Mucosa of descending colon (tissue), 3 donors: Measurements from ENCODE around the gene OR14I1. TPM values are rescaled to one million over a fixed set of nuclear protein-coding genes. Genes with fewer than 3 reads are reported as not detected.
A peak's percentile ranks its signal among the peaks of the same experiment; 100 is the strongest.

Source experiments
- ATAC-seq: fragments of 200-7000 bp; cut with Tn5 transposase; one replicate; pipeline ENCODE4 v1.9.1; 2020; ENCODE audit warnings: mild to moderate bottlenecking, moderate library complexity
- DNase-seq, 3 donors: peaks; one replicate each; pipeline ENCODE4 v3.0.0-alpha.2; 2020
- H3K36me3 ChIP-seq: fragments of 200-600 bp; one replicate; pipeline ENCODE4 v1.8.0; 2021; ENCODE audit warnings: low read depth, mild to moderate bottlenecking
- H3K4me1 ChIP-seq: fragments of 200-600 bp; one replicate; pipeline ENCODE4 v1.8.0; 2021; ENCODE audit warnings: low read depth, mild to moderate bottlenecking
- H3K4me3 ChIP-seq: fragments of 200-600 bp; one replicate; pipeline ENCODE4 v1.8.0; 2021; ENCODE audit warnings: mild to moderate bottlenecking
- H3K9me3 ChIP-seq: fragments of 200-600 bp; one replicate; pipeline ENCODE4 v1.8.0; 2021; ENCODE audit warnings: mild to moderate bottlenecking
- intact Hi-C, 2 donors: fragments of 100-400 bp; cut with DNase I in 1 of 2; cut with micrococcal nuclease in 1 of 2; formaldehyde crosslinking; loops; one replicate each; pipeline versions ENCODE4 v1.11.0 to v1.11.1; 2022; cut with DNase I, micrococcal nuclease
- total RNA-seq, 3 donors: library from RNA; stranded (reverse); fragmentation: NEBNext Ultra II Directional in 2 of 3; extraction: Animal tissue kit (Norgen Biotek cat#: 25700) in 2 of 3; gene quantifications; one replicate each; pipeline versions ENCODE4 v1.2.1 to v1.2.4, GENCODE V29; 2021 to 2023
- TF ChIP-seq, protein P1 (sequence below): fragments of 200-600 bp; IDR thresholded peaks from one replicate; pipeline ENCODE4 v1.8.0; 2022; ENCODE audit warnings: antibody characterized with exemption, mild to moderate bottlenecking
- donor health status: DM: no; HTN: no; CAD: no; lungs with moderate emphysema.
- donor health status: DM: no; HTN: no; CAD: no.
- donor health status: DM: no; HTN: yes; CAD: no.

The OR14I1 gene
- total RNA-seq, 3 donors from 2014 or later: not detected

GRCh38 chr1:248714248-248714647, 11.7 kb upstream of the OR14I1 start:
- Histone ChIP-seq H3K4me1 (no peaks in the 10 kb centered on the region), H3K9me3 (peaks cover 22% of the 10 kb centered on the region), H3K36me3 (no peaks in the 10 kb centered on the region), H3K4me3 (no peak overlapping the region)
- TF ChIP-seq, protein P1, sequence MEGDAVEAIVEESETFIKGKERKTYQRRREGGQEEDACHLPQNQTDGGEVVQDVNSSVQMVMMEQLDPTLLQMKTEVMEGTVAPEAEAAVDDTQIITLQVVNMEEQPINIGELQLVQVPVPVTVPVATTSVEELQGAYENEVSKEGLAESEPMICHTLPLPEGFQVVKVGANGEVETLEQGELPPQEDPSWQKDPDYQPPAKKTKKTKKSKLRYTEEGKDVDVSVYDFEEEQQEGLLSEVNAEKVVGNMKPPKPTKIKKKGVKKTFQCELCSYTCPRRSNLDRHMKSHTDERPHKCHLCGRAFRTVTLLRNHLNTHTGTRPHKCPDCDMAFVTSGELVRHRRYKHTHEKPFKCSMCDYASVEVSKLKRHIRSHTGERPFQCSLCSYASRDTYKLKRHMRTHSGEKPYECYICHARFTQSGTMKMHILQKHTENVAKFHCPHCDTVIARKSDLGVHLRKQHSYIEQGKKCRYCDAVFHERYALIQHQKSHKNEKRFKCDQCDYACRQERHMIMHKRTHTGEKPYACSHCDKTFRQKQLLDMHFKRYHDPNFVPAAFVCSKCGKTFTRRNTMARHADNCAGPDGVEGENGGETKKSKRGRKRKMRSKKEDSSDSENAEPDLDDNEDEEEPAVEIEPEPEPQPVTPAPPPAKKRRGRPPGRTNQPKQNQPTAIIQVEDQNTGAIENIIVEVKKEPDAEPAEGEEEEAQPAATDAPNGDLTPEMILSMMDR: no peak
- no peak for ATAC-seq
- DNase-seq: no peak
- intact Hi-C loops: no loop called here

DNA sequence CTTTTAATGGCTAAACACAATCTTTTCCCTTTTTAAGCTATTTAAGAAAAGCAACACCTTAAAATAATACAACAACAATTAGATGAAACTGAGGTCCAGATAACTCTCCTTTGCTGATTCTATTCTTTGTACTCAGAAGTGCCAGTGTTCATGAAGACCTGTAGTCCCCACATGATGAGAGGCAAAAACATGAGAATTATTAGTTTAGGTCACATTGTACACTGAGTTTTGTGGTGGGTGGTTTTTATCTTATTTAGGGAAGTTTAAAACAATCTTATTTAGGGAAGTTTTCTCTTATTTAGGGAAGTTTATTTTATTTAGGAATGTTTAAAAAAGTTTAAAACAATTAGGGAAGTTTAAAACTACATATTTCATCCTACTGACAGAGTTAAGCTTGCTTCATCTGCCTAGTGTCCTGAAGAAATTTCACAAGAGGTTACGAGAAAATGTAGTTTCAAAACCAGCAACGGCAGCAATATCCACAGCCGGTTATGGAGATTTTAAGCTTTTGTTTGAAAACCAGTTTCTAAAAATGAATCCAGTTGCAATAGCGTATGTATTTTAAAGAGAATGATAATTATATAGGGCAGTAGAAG, 7.8 kb upstream of the OR14I1 start:
- intact Hi-C loops: no loop called here
- TF ChIP-seq, protein P1: no peak
- Histone ChIP-seq H3K36me3 (no peaks in the 10 kb centered on the region), H3K4me1 (no peaks in the 10 kb centered on the region), H3K4me3 (no peak overlapping the region), H3K9me3 (peaks cover 15% of the 10 kb centered on the region)
- DNase-seq (no peak), ATAC-seq (no peak)

- Histone ChIP-seq H3K36me3 (no peaks in the 10 kb centered on the region), H3K9me3 (no peaks in the 10 kb centered on the region), H3K4me1 (no peaks in the 10 kb centered on the region), H3K4me3 (no peak overlapping the region)
- DNase-seq (peak in 1 of 3 donors; percentile 7), ATAC-seq (no peak)
- TF ChIP-seq, protein P1: no peak
- intact Hi-C loops: no loop called here
These were observed 2.0 kb upstream of the OR14I1 start for GRCh38 chr1:248704606-248705005.

DNA sequence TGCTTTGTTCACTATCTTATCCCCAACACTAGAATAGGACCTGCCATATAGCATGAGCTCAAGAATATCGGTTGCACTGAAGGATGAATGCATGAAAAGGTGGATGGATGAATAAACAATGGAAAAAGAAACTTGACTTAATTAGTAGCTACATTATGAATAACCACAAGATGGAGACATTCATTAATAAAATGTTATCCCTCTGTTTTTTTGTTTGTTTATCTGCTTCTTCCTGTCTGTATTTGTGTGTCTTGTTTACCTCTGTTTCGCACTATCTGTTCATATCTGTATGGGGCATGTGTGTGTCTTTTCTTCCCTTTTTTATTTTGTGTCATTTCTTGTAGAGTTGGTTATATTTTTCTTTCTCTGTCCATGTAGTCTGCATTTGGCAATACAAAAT, 1.1 kb upstream of the OR14I1 start:
- DNase-seq: no peak
- no peaks in the 10 kb centered on the region for H3K36me3 ChIP-seq
- intact Hi-C loops: no loop called here
- TF ChIP-seq, protein P1: no peak
- no peak for ATAC-seq
- H3K4me3 ChIP-seq: no peak overlapping the region
- H3K9me3 ChIP-seq: no peaks in the 10 kb centered on the region
- H3K4me1 ChIP-seq: no peaks in the 10 kb centered on the region

DNA sequence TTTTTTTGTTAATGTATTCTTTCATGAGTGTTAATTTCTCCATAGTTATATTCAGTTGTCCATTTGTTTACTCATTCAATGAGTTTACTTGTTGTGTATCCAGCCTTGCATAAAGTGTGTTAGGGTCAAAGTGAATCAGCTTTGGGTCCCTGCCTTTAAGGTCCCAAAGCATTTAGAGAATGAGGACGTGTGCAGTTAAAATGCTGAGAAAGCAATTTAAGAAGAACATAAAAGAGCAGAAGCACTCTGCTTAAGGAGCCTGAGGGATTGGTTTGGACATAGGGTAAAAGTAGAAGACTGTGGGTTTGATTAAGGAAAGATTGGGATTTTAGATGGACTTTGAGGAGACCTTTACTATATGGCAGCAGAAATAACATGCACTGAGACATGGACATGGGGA, 3.5 kb downstream of the OR14I1 start:
- no peaks in the 10 kb centered on the region for H3K9me3 ChIP-seq
- TF ChIP-seq, protein P1: no peak

DNA sequence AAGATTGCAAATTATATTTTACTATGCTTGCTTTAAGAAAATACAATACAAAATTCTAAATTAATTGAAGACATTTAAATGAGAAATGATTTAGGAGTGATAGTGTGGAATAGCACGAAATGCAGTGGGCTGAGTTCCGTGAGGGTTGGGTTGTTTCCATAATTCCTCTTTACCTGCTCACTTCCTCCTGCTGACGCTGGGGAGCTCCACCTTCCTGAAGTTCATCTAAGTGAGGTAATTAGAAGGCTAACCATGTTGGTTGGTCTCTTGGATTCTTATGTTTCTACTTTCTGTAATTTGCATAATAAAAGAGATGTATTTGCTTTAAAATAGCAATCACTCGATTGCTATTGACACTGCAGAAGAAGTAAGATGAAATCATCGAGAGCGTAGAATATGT, 4.7 kb downstream of the OR14I1 start:
- DNase-seq: peak in 1 of 3 donors; percentile 30
- Histone ChIP-seq H3K36me3 (no peaks in the 10 kb centered on the region), H3K9me3 (no peaks in the 10 kb centered on the region), H3K4me3 (no peak overlapping the region), H3K4me1 (no peaks in the 10 kb centered on the region)
- TF ChIP-seq, protein P1: no peak
- ATAC-seq: peak; percentile 78
- intact Hi-C loops: loop anchor here in 1 of 2 donors (2.0 kb wide), 1 partner anchor 109 kb away; no protein-coding TSS in a partner anchor

More for the DNA sequence above, 3.5 kb downstream of the OR14I1 start:
- no peaks in the 10 kb centered on the region for H3K36me3 ChIP-seq
- DNase-seq: no peak
- no peak overlapping the region for H3K4me3 ChIP-seq
- no peak for ATAC-seq
- intact Hi-C loops: no loop called here
- no peaks in the 10 kb centered on the region for H3K4me1 ChIP-seq
